NCI-H2171 (cell line): ENCODE data around the gene CNTFR.
"Not testable (repeated sequence)": the region's sequence is repeated elsewhere in the genome, so short reads cannot be mapped to it uniquely, and the experiment has no call there.

Source experiments
- DNase-seq: peaks from one replicate; lab custom pipeline; 2025; lab: John Stamatoyannopoulos, UW

CNTFR gene

DNA sequence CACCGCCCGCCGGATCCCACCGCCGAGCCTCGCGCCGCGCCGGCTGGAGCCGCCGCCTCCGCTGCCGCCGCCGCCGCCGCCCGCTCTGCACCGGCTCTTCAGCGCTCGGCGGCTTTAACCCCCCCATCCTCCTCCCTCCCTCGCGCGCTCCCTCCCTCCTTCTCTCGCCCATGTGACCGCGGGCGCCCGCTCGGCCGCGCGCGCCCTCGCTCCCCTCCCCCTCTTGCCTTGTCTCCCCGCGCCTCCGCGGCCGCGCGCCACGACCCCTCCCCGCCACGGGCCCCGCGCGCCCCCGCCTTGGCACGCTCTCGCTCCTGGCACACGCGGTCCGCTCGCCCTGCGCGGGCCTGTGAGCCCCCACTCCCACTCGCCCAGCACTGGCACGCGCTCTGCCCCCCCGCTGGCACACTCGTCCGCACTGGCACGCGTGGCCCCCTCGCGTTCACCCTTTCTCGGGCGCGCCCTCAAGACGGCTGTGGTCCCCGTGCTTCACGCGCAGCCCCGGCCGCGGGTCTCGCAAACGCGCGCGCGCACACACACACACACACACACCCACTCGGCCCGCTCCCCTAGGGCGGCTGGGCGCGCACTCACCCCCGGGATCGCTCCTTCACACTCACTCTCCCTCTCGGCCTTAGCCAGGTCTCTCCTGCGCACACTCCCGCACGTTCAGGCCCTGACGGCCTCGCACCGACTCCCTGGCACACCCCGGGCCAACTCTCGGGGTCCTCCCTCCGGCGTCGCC is at the start of gene CNTFR:
Gene CNTFR (minus strand): TSS at position 89 of the 745 bp plus-strand sequence. CDS start 20,743 bp downstream, outside the sequence.
- peak; percentile 35 for DNase-seq

DNA sequence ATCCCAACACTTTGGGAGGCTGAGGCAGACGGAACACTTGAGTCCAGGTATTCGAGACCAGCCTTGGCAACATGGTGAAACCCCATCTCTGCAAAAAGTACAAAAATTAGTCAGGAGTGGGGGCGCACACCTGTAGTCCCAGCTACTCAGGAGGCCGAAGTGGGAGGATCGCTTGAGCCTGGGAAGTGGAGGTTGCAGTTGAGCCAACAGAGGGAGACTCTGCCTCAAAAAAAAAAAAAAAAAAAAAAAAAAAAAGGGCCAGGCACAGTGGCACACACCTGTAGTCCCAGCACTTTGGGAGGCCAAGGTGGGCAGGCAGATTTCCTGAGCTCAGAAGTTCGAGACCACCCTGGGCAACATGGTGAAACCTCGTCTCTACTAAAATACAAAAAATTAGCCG is 49.8 kb upstream of the CNTFR start:
- DNase-seq, result not testable (repeated sequence)

- DNase-seq, result no peak
Observed at GRCh38 chr9:34638138-34638445, 48.6 kb upstream of the CNTFR start.

- DNase-seq, result peak; percentile 78
Observed at GRCh38 chr9:34637356-34638137, 48.0 kb upstream of the CNTFR start, which contains the start of gene SIGMAR1. TSS of gene SIGMAR1 (minus strand) at chr9:34637787. CDS start at chr9:34637697, 90 bp downstream.

GRCh38 chr9:34636791-34637355 is 47.3 kb upstream of the CNTFR start:
- DNase-seq, result no peak

DNA sequence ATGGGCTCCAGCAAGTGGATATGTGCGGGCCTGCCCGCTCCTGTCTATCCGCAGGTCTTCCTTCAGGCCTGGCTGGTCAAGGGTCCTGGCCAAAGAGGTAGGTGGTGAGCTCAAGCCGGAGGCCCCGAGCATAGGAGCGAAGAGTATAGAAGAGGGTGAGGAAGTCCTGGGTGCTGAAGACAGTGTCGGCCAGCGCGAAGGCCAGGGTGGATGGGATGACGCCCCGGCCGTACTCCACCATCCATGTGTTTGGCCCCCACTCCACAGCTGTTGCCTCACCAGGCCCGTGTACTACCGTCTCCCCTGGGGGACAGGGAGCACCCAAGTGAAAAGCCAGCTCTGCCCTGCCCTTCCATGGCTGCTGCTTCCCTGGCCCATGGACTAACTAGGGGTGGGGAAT is 46.0 kb upstream of the CNTFR start:
- DNase-seq, result no peak

DNA sequence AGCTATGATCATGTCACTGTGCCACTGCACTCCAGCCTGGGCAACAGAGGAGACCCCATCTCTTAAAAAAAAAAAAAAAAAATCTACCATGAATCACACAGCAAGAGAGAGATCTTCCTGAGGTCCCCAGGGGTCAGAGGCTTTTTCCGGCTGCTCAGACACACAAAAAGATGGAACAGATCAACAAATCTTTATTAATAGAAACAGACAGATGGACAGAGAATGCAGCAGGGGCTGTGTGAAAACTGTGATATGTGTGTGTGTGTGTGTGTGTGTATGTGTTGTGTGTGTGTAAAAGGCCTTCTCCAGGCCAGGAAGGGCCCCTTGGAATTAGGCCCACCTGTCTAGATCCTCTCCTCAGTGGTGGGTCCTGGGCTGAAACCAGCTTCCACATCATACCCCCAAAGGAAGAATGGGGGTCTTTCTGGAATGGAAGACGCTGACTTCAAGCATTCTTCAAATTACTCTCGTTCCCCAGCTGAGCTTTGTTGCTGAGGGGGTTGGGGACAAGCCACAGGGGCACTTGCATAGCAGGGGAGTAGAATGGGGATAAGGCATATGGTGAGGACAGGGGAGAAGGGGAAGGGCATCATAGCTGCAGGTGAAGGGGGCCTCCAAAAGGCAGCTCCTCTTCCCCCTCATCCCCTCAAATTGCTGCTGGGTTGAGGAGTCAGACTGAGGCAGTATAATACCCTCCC is 45.2 kb upstream of the CNTFR start:
- DNase-seq, result no peak

GRCh38 chr9:34633851-34634550 is 44.5 kb upstream of the CNTFR start:
- no peak for DNase-seq

DNA sequence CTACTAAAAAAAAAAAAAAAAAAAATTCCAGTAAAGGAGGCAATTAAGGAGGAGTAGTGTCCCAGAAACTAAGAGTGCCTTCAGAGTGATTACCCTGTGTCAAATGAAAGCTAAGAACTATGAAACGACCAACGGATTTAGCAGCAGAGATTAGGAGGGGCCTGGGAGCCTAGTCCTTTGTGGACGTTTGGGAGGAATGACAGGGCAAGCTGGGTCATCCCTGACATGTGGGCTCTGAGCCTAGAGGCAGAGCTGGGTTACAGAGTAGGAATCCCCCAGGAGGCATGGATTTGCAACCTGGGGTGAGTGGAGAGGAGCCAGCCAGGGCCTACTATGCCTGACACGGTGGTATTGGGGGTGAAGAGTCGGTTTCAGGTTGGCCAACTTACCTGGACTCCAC is 43.6 kb upstream of the CNTFR start:
- DNase-seq, result no peak

DNA sequence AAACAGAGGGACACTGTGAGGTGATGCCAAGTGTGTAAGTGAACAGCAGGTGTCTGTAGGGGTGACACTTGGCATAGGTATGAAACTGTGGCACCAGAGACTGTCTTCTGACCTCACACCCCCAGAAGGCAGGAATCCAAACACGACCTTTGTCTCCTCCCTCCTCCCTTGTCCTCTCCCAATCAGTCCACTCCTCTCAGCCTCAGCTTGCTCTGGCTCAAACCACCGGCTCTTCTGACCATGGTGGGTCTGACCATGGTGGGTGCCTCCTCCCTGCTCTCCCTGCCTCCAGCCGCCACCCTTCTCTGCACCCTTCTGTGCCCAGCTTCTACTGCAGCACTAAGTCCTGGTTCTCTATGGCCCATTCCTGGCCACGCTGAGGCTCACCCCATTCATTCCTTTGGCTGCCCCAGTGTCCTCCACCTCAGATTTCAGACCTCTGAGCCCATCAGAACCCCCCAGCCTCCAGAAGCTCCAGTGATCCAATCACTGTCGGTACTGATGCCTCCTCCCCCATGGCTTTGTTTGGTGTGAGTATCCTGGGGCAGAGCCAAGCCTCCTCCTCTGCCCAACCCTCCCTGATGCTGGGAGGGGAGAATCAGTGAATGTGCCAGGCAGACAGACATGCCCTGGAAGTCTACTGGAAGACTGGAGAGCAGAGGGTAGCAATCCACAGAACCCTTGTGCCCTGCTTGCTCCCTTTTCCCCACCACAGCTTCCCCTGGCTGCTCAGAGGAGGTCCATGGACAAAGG is 41.1 kb upstream of the CNTFR start:
- no peak for DNase-seq

GRCh38 chr9:34629491-34629808 is 39.9 kb upstream of the CNTFR start:
- DNase-seq, result no peak

DNA sequence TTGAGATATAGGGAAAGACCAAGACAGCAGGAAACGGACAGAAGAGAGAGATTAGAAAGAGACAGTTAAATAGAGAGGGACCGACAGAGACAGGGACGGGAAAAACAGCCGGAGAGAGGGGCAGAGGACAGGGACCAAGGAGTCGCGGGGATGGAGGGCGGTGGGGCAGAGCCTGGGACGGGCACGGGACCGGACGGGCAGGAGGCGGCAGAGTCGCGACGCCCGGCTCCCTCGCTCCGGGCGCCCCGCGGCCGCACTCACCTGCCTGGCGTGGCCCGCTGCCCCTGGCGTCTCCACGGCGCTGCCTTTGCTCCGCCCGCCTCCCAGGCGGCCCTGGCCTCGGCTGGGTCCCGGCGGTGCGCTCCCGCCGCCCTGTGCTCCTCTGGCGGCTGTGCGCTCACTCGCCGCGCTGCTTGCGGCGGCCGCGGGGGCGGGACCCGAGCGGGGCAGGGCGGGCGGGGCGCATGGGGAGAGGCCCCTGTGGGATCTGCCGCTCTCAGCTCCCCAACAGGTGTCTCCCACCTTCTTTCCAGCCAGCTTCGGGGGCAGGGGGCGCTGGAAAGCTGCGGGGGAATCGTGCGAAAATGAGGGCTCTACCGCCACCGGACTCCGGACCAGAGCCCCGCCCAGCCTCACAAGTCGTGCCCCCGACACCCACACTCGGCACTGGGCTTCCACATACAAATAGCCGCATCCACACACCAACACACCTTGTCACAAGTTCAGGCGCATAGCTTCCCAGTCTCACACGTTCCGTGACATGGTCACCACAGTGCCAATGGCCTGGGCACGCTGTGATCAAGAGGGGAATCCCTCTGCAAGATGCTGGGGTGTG is 39.3 kb upstream of the CNTFR start, which contains the start of gene ARID3C:
Gene ARID3C (minus strand): TSS at position 411 of the 835 bp plus-strand sequence. CDS start 1,052 bp downstream, outside the sequence.
- no peak for DNase-seq

DNA sequence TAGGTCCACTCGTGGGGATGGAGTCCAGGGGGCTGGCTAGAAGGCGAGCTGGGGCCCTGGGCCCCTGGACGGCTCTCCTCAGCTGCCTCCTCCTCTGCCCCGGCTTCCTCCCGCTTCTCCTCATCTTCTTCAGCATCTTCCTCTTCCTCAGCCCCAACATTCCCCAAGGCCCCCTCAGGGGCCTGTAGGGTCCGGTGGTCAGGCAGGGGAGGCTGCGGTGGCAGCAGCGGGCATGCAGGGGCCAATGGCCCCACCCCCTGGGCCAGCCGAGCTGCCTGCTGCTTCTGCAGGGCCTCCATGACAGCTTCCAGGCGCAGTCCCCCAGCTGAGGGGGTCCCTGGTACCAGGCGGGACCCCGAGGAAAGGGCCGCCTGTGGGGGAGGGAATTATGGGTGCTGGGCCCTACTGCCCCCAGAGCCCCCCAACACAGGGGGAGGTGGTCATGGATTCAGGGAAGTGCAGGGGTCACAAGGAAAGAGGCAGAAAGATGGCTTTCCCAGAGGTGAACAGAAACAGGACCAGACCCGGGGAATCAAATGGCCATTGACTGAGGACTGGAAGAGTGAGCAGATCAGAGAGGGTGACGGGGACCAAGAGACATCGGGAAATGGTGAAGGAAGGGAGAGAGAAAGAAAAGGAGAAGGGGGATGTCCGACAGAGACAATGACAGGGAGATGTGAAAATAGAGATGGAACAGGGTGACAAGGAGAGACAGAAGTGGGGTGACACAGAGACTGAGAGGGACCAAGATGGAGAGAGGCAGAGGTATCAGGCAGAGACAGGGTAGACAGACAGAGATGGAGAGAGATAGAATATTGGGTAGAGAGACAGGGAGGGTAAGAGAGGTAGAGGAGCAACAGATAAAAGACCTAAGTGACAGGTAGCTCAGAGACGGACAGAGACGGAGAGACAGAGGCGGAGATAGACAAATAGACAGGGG is 38.5 kb upstream of the CNTFR start:
- no peak for DNase-seq

- DNase-seq, result no peak
Observed at GRCh38 chr9:34625186-34625486, 35.6 kb upstream of the CNTFR start.

DNA sequence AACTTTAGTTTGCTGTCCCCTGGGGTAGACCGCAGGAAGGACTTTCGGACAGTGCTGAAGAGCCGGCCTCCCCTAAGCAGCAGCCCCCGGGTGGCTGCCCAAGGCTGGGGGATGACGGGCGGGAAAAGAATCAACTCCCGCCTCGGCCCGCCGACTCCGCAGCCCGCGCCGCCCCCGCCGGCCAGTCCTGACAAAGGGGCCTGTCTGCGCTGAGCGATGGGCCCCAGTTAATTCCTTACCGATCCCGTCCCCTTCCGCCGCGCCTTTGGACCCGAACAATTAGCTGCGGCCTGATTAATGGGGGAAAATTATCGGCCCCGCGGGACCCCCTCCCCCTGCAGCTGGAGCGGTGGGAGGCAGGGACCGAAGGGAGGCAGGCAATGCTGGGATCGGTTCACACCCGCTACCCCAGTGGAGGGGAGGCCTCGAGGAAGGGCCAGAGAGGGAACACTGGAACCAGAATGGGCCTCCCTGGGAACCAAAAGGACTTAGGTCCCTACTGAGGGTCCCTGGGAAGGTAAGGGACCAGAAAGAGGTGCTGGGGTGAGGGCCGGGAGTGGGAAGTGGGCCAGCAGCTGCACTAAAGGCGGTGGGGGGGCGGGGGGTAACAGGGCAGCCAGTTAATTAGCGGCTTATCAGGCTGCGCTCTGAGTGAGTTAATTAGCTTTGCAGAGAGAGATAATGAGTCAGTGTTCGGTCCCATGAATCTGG is 35.1 kb upstream of the CNTFR start:
- no peak for DNase-seq

- no peak for DNase-seq
Observed at GRCh38 chr9:34623374-34624235, 34.1 kb upstream of the CNTFR start.
